Ovary (tissue), 9 donors: Measurements from ENCODE around the gene RAP1GAP2. TPM values are rescaled to one million over a fixed set of nuclear protein-coding genes. Genes with fewer than 3 reads are reported as not detected.

ENCODE experiments used
- DNase-seq, 5 donors: peaks; one replicate each; pipeline ENCODE4 v3.0.0-alpha.2; 2019 to 2020
- H3K27ac ChIP-seq, 2 donors: fragments of 200-600 bp; one replicate each; pipeline versions ENCODE4 v1.5.1 to v1.8.0; 2019 to 2022
- H3K27me3 ChIP-seq: fragments of 200-600 bp; one replicate; pipeline ENCODE4 v1.8.0; 2022
- H3K36me3 ChIP-seq: fragments of 200-600 bp; sonication (generic); one replicate; pipeline ENCODE4 v1.5.1; 2019
- H3K4me1 ChIP-seq: one replicate; pipeline ENCODE4 v1.8.1; 2013; ENCODE audit warnings: mild to moderate bottlenecking, moderate library complexity; ENCODE audit not compliant: insufficient read depth
- H3K4me3 ChIP-seq: fragments of 200-600 bp; sonication (generic); one replicate; pipeline ENCODE4 v1.5.1; 2017
- H3K9me3 ChIP-seq, 2 donors: fragments of 200-600 bp in 1 of 2; sonication (generic) in 1 of 2; one replicate each; pipeline versions ENCODE4 v1.5.1 to v1.8.1; 2013 to 2019; ENCODE audit warnings: mild to moderate bottlenecking in 1 of 2, moderate library complexity in 1 of 2
- EP300 ChIP-seq: sonication (generic); formaldehyde crosslinking; IDR thresholded peaks from one replicate; pipeline ENCODE4 v1.6.1; 2017; ENCODE audit warnings: antibody characterized with exemption
- POLR2A ChIP-seq: fragments of 450-650 bp; IDR thresholded peaks from one replicate; pipeline ENCODE4 v1.6.1; 2017; ENCODE audit warnings: antibody characterized with exemption, mild to moderate bottlenecking, moderate library complexity
- WGBS, 3 donors: extraction: QIAGEN DNeasy Blood & Tissue Kit in 1 of 3; methylation state at CpG; one replicate each; pipeline versions ENCODE4 v1.1.5 to v1.1.7; 2013 to 2017; 5-methylcytosine and 5-hydroxymethylcytosine counted together
- intact Hi-C, 4 donors: fragments of 100-400 bp; cut with DNase I; formaldehyde crosslinking; loops; one replicate each; pipeline versions ENCODE4 v1.11.0 to v1.15.1; 2022 to 2023
- polyA plus RNA-seq, 2 donors: library from polyadenylated mRNA; stranded (reverse); fragments of 200-250 nt in 1 of 2; fragments of 350-450 nt in 1 of 2; fragmentation: Illumina TruSeq in 1 of 2; extraction: RNeasy Lipid Tissue Mini Kit (QIAGEN cat#74804) in 1 of 2; gene quantifications; one replicate each; pipeline ENCODE4 v1.2.3, GENCODE V29; 2013 to 2014
- total RNA-seq, 7 donors: library from RNA; depleted of rRNA in 2 of 7; stranded (reverse); fragments of >200 nt in 2 of 7; fragmentation: NEBNext Ultra II Directional in 3 of 7; extraction: Animal tissue kit (Norgen Biotek cat#: 25700) in 3 of 7; gene quantifications; one replicate each; pipeline versions ENCODE4 v1.1.0 to v1.2.4, GENCODE V29; 2016 to 2023
- TF ChIP-seq, protein P1 (sequence below), 3 donors: fragments of 450-650 bp in 2 of 3; fragments of 200-600 bp in 1 of 3; IDR thresholded peaks; one replicate each; pipeline versions ENCODE4 v1.5.1 to v1.8.0; 2016 to 2022; ENCODE audit warnings: antibody characterized with exemption in 3 of 3, mild to moderate bottlenecking in 1 of 3
- donor health status: DM: no; HTN: no; CAD: no; lungs with moderate emphysema.
- donor health status: DM: no; HTN: no; CAD: no.
- donor health status: Bipolar disorder and iron deficiency.
- donor health status: DM: yes; HTN: yes; CAD: no.
- donor health status: DM: no; HTN: no; CAD: no.
- donor health status: DM: yes; HTN: yes; CAD: no.

RAP1GAP2 gene
- total and polyA plus RNA-seq, 9 donors = 4.3 to 15.4 (median 12.3) TPM

DNA sequence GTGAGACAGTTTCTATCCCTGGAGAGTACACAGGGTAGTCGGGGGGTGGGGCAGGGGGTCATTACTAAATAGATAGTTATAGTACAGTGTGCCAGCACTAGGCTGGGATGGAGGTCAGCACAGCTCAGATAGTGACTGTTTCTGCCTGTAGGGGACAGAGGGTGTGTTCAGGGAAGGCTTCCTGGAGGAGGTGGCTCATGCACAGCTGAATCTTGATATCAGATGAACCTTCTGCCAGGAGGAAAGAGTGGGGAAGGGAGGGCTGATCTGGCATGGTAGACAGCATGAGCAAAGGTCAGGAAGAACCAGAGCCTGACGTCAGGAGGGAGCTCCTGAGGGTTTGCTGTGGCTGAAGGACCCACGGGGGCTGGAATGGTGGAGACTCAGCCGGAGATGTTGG is 210.6 kb downstream of the RAP1GAP2 start:
- Histone ChIP-seq H3K4me3 (no peak overlapping the region), H3K27me3 (no peaks in the 10 kb centered on the region), H3K9me3 (no peaks in the 10 kb centered on the region), H3K4me1 (peaks cover 11% of the 10 kb centered on the region), H3K36me3 (no peaks in the 10 kb centered on the region), H3K27ac (no peak overlapping the region)
- TF ChIP-seq EP300 (no peak), POLR2A (no peak)
- TF ChIP-seq, protein P1, sequence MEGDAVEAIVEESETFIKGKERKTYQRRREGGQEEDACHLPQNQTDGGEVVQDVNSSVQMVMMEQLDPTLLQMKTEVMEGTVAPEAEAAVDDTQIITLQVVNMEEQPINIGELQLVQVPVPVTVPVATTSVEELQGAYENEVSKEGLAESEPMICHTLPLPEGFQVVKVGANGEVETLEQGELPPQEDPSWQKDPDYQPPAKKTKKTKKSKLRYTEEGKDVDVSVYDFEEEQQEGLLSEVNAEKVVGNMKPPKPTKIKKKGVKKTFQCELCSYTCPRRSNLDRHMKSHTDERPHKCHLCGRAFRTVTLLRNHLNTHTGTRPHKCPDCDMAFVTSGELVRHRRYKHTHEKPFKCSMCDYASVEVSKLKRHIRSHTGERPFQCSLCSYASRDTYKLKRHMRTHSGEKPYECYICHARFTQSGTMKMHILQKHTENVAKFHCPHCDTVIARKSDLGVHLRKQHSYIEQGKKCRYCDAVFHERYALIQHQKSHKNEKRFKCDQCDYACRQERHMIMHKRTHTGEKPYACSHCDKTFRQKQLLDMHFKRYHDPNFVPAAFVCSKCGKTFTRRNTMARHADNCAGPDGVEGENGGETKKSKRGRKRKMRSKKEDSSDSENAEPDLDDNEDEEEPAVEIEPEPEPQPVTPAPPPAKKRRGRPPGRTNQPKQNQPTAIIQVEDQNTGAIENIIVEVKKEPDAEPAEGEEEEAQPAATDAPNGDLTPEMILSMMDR (IDR thresholded peaks at IDR 0.05) = no peak
- DNase-seq = peak in 1 of 5 donors; percentile 25
- 62 to 81% (median 74%) methylated on average over 4 of the region's 4 CpGs for WGBS, 3 donors
- intact Hi-C loops = loop anchor here in 1 of 4 donors (5.0 kb wide), 1 partner anchor 160 kb away; no protein-coding TSS in a partner anchor

DNA sequence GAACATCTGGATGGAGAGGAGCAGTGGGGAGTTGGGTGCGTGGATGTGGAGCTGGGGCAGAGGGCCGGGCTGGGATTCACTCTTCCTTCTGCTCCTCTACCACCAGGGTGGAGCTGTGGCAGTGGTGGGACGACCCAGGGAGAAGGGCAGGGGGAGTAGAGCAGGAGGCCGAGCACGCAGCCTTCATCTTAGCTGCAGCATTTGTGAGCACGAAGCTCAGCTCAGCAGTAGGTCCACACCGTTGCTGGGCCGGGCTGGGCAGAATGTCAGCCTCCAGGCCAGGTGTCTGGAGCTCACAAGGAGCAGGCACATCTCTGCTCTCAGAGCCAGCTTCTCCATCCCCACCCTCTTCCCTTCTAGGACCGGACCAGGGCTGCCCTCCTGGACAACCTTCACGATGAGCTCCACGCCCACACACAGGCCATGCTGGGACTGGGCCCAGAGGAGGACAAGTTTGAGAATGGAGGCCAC is 211.4 kb downstream of the RAP1GAP2 start:
- no peak overlapping the region for H3K27ac ChIP-seq
- no peaks in the 10 kb centered on the region for H3K27me3 ChIP-seq
- intact Hi-C loops = loop anchor here in 1 of 4 donors (5.0 kb wide), 1 partner anchor 160 kb away; no protein-coding TSS in a partner anchor
- H3K9me3 ChIP-seq = no peaks in the 10 kb centered on the region
- WGBS, 3 donors = 84 to 91% (median 88%) methylated on average over 11 of the region's 11 CpGs
- H3K36me3 ChIP-seq = no peaks in the 10 kb centered on the region
- TF ChIP-seq, protein P1 (IDR thresholded peaks at IDR 0.05) = no peak
- TF ChIP-seq EP300 = no peak
- no peak for TF ChIP-seq POLR2A
- peaks cover 11% of the 10 kb centered on the region for H3K4me1 ChIP-seq
- peak in 1 of 5 donors; percentile 30 for DNase-seq
- H3K4me3 ChIP-seq = no peak overlapping the region

DNA sequence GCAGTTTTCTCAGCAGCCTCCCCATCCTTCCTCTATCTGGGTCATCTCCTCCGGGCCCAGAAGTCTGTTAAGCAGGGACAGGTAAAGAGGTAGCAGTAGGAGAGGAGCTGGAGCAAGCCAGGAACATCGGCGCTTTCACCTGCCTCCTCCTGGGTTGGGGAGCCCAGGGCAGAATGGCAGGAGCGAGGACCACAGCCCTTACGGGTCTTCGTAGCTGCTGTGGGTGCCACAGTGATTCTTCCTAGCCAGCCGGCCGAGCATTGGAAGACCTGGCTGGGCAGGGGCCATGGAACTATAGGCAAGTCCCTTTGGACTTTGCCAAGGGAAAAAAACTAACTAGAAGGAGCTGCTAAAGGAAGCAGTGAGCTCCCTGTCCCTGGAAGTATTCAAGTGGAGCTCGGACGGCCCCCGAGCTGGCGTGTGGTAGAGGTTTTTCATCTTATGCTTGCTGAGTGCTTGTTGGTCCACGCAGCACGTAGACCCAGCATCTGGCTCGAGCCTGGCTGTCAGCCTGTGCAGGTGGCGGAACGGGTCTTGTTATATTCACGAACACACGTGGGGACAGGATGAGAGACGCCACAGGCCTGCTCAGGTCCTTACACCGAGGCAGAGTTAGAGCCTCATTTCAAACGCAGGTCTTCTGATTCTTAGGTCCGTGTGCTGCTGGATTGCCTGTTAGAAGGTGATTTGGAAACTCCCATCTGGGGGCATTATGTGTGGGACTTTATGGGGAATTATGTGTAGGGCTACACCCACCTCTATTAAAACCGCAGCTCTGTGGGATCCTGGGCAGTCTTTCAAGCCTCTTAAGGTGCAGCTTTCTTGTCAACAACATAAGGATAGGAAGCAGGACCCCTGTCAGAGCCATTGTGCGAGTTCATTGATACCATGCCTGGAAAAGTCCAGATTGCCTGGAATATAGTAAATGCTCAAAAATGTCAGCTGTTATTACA is 212.4 kb downstream of the RAP1GAP2 start:
- intact Hi-C loops = loop anchor here in 1 of 4 donors (5.0 kb wide), 1 partner anchor 161 kb away; no protein-coding TSS in a partner anchor

DNA sequence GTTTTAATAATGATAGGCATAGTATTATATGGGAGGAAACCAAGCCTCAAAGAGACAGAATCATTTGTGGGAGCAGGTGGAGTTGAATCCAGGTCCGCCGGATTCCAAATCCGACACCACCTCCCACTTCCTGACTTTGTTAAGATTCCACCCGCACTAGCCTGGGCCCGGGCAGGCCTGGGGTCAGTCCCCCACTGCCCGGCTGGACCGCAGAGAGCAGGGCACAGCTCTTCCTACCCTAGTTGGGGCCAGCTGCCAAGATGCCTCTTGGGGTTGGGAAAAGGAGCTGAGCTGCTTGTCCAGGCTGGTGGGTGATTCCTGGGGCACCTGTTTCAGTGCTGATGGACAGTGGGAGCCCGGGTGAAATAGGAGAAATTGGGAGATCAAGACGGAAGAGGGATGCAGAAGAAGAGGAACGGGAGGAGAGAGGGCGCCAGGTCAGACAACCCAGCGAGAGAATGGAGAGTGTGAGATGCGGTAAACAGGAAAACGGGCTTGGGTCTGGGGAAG is 213.2 kb downstream of the RAP1GAP2 start:
- no peak for TF ChIP-seq POLR2A
- no peak for TF ChIP-seq EP300
- TF ChIP-seq, protein P1 (IDR thresholded peaks at IDR 0.05) = no peak
- intact Hi-C loops = loop anchor here in 1 of 4 donors (5.0 kb wide), 1 partner anchor 162 kb away; no protein-coding TSS in a partner anchor

More for the DNA sequence above, 212.4 kb downstream of the RAP1GAP2 start:
- H3K4me1 ChIP-seq = peaks cover 9% of the 10 kb centered on the region
- WGBS, 3 donors = 92% methylated on average over 25 of the region's 25 CpGs
- no peak overlapping the region for H3K4me3 ChIP-seq
- DNase-seq = peak in 1 of 5 donors; percentile 20
- no peaks in the 10 kb centered on the region for H3K36me3 ChIP-seq
- TF ChIP-seq POLR2A (no peak), EP300 (no peak)
- TF ChIP-seq, protein P1 (IDR thresholded peaks at IDR 0.05) = no peak
- H3K27ac ChIP-seq = no peak overlapping the region
- H3K27me3 ChIP-seq = no peaks in the 10 kb centered on the region
- H3K9me3 ChIP-seq = no peaks in the 10 kb centered on the region

More for the DNA sequence above, 213.2 kb downstream of the RAP1GAP2 start:
- Histone ChIP-seq H3K36me3 (no peaks in the 10 kb centered on the region), H3K27ac (no peak overlapping the region), H3K27me3 (no peaks in the 10 kb centered on the region), H3K4me1 (peaks cover 5% of the 10 kb centered on the region), H3K4me3 (no peak overlapping the region), H3K9me3 (no peaks in the 10 kb centered on the region)
- DNase-seq = peak in 1 of 5 donors; percentile 19
- WGBS, 3 donors = 78 to 84% (median 82%) methylated on average over 14 of the region's 14 CpGs
